RWPE2 (cell line): Measurements from ENCODE around the gene CCDC172.

Source experiments
- ATAC-seq: fragments of 200-7000 bp; cut with Tn5 transposase; 3 replicates; pipeline ENCODE4 v1.9.1; 2021; ENCODE audit warnings: low read depth
- DNase-seq: peaks from one replicate; pipeline ENCODE4 v3.0.0-alpha.2; 2020; ENCODE audit warnings: low spot score
- H3K27ac ChIP-seq: fragments of 450-650 bp; 2 replicates; pipeline ENCODE4 v1.5.1; 2017; ENCODE audit warnings: mild to moderate bottlenecking; ENCODE audit not compliant: poor library complexity, severe bottlenecking
- H3K27me3 ChIP-seq: fragments of 250-450 bp; sonication (Bioruptor Pico); 2 replicates; pipeline ENCODE4 v1.5.1; 2021; ENCODE audit warnings: mild to moderate bottlenecking, moderate library complexity; ENCODE audit not compliant: insufficient read depth, poor library complexity, severe bottlenecking
- H3K36me3 ChIP-seq: fragments of 250-450 bp; sonication (Bioruptor Pico); 2 replicates; pipeline ENCODE4 v1.5.1; 2020; ENCODE audit warnings: low read depth, mild to moderate bottlenecking, moderate library complexity
- H3K4me1 ChIP-seq: fragments of 250-450 bp; sonication (Bioruptor Pico); 2 replicates; pipeline ENCODE4 v1.5.1; 2021; ENCODE audit warnings: mild to moderate bottlenecking, moderate library complexity; ENCODE audit not compliant: insufficient read depth, poor library complexity, severe bottlenecking
- H3K4me3 ChIP-seq: fragments of 250-450 bp; sonication (Bioruptor Pico); 2 replicates; pipeline ENCODE4 v1.5.1; 2021; ENCODE audit warnings: mild to moderate bottlenecking, moderate library complexity; ENCODE audit not compliant: severe bottlenecking
- H3K9me3 ChIP-seq: fragments of 250-450 bp; sonication (Bioruptor Pico); 2 replicates; pipeline ENCODE4 v1.5.1; 2021; ENCODE audit warnings: mild to moderate bottlenecking, moderate library complexity; ENCODE audit not compliant: severe bottlenecking
- CTCF ChIP-seq: fragments of 450-650 bp; IDR thresholded peaks from one replicate; pipeline ENCODE4 v1.5.1; 2017; ENCODE audit warnings: mild to moderate bottlenecking, moderate library complexity; ENCODE audit not compliant: poor library complexity, severe bottlenecking

The CCDC172 gene

GRCh38 chr10:116353817-116354216 is 29.6 kb downstream of the CCDC172 start:
- TF ChIP-seq CTCF = no peak
- ATAC-seq (peak; percentile 87), DNase-seq (no peak)
- Histone ChIP-seq H3K27me3 (no peaks in the 10 kb centered on the region), H3K4me1 (peaks cover 8% of the 10 kb centered on the region), H3K27ac (no peak overlapping the region), H3K36me3 (no peaks in the 10 kb centered on the region), H3K4me3 (no peak overlapping the region), H3K9me3 (no peaks in the 10 kb centered on the region)

GRCh38 chr10:116355341-116355740 is 31.1 kb downstream of the CCDC172 start:
- no peak for TF ChIP-seq CTCF
- H3K9me3 ChIP-seq = no peaks in the 10 kb centered on the region
- H3K4me1 ChIP-seq = peaks cover 8% of the 10 kb centered on the region
- ATAC-seq = no peak
- H3K4me3 ChIP-seq = no peak overlapping the region
- no peaks in the 10 kb centered on the region for H3K36me3 ChIP-seq
- no peak for DNase-seq
- no peaks in the 10 kb centered on the region for H3K27me3 ChIP-seq
- no peak overlapping the region for H3K27ac ChIP-seq

GRCh38 chr10:116356833-116357232 is 32.6 kb downstream of the CCDC172 start:
- Histone ChIP-seq H3K9me3 (no peaks in the 10 kb centered on the region), H3K27me3 (no peaks in the 10 kb centered on the region), H3K4me1 (peaks cover 8% of the 10 kb centered on the region), H3K36me3 (no peaks in the 10 kb centered on the region), H3K27ac (no peak overlapping the region), H3K4me3 (no peak overlapping the region)
- TF ChIP-seq CTCF = no peak
- DNase-seq (no peak), ATAC-seq (no peak)

GRCh38 chr10:116364868-116365267 is 40.6 kb downstream of the CCDC172 start:
- Histone ChIP-seq H3K9me3 (no peaks in the 10 kb centered on the region), H3K4me1 (no peaks in the 10 kb centered on the region), H3K4me3 (no peak overlapping the region), H3K27me3 (no peaks in the 10 kb centered on the region), H3K27ac (no peak overlapping the region), H3K36me3 (no peaks in the 10 kb centered on the region)
- no peak for ATAC-seq
- no peak for DNase-seq
- no peak for TF ChIP-seq CTCF

GRCh38 chr10:116371737-116372136 is 47.5 kb downstream of the CCDC172 start:
- Histone ChIP-seq H3K9me3 (no peaks in the 10 kb centered on the region), H3K27ac (no peak overlapping the region), H3K36me3 (no peaks in the 10 kb centered on the region), H3K4me1 (no peaks in the 10 kb centered on the region), H3K4me3 (no peak overlapping the region), H3K27me3 (no peaks in the 10 kb centered on the region)
- DNase-seq (no peak), ATAC-seq (no peak)
- TF ChIP-seq CTCF = no peak
